ENCODE results near the gene LLGL1.

The LLGL1 gene

GRCh38 chr17:18270046-18270931 is 44.9 kb downstream of the LLGL1 start:
- H3K4me3 ChIP-seq (ENCODE audit: low read length in 2 of 2) = no peak overlapping the region

DNA sequence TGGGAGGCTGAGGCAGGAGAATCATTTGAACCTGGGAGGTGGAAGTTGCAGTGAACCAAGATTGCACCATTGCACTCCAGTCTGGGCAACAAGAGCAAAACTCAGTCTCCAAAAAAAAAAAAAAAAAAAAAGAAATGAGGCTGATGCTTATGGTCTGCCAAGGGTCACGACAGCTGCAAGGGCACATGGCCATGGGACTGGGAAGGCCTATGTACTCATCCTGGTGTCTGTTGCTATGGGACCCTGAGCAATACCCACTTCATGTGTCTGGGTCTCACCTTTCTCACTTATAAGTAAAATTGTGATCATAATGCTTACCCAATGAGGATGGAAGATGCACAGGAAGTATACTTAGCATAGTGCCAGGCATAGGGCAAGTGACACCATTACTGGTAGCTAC is 51.6 kb downstream of the LLGL1 start:
- H3K27ac ChIP-seq (ENCODE audit: low read length) = no peak overlapping the region
- no peaks in the 10 kb centered on the region for H3K4me1 ChIP-seq (ENCODE audit: control insufficient read depth, insufficient read depth, low read length)
- H3K9me3 ChIP-seq (ENCODE audit: control insufficient read depth in 2 of 2, low read length in 2 of 2) = no peaks in the 10 kb centered on the region
- no peak overlapping the region for H3K9ac ChIP-seq (ENCODE audit: low read length in 2 of 2)
- no peak overlapping the region for H3K4me3 ChIP-seq (ENCODE audit: low read length in 2 of 2)
- peaks cover 37 to 41% of the 10 kb centered on the region in 2 donors for H3K36me3 ChIP-seq (ENCODE audit: control insufficient read depth in 2 of 2, insufficient read depth in 2 of 2, low read length in 2 of 2)
- no peaks in the 10 kb centered on the region for H3K27me3 ChIP-seq (ENCODE audit: control insufficient read depth in 1 of 2, insufficient read depth in 2 of 2, low read length in 2 of 2)

More at GRCh38 chr17:18270046-18270931, 44.9 kb downstream of the LLGL1 start:
- H3K9ac ChIP-seq (ENCODE audit: low read length in 2 of 2) = no peak overlapping the region
- no peaks in the 10 kb centered on the region for H3K27me3 ChIP-seq (ENCODE audit: control insufficient read depth in 1 of 2, insufficient read depth in 2 of 2, low read length in 2 of 2)
- no peaks in the 10 kb centered on the region for H3K4me1 ChIP-seq (ENCODE audit: control insufficient read depth, insufficient read depth, low read length)
- peaks cover 5 to 6% of the 10 kb centered on the region in 2 donors for H3K36me3 ChIP-seq (ENCODE audit: control insufficient read depth in 2 of 2, insufficient read depth in 2 of 2, low read length in 2 of 2)
- H3K27ac ChIP-seq (ENCODE audit: low read length) = no peak overlapping the region
- no peaks in the 10 kb centered on the region for H3K9me3 ChIP-seq (ENCODE audit: control insufficient read depth in 2 of 2, low read length in 2 of 2)

GRCh38 chr17:18278867-18279266 is 53.4 kb downstream of the LLGL1 start:
- Histone ChIP-seq H3K4me3 (ENCODE audit: low read length in 2 of 2) (no peak overlapping the region), H3K27ac (ENCODE audit: low read length) (no peak overlapping the region), H3K9ac (ENCODE audit: low read length in 2 of 2) (no peak overlapping the region), H3K36me3 (ENCODE audit: control insufficient read depth in 2 of 2, insufficient read depth in 2 of 2, low read length in 2 of 2) (peaks cover 49 to 55% of the 10 kb centered on the region in 2 donors), H3K9me3 (ENCODE audit: control insufficient read depth in 2 of 2, low read length in 2 of 2) (no peaks in the 10 kb centered on the region), H3K27me3 (ENCODE audit: control insufficient read depth in 1 of 2, insufficient read depth in 2 of 2, low read length in 2 of 2) (no peaks in the 10 kb centered on the region), H3K4me1 (ENCODE audit: control insufficient read depth, insufficient read depth, low read length) (no peaks in the 10 kb centered on the region)

- Histone ChIP-seq H3K36me3 (ENCODE audit: control insufficient read depth in 2 of 2, insufficient read depth in 2 of 2, low read length in 2 of 2) (peaks cover 51 to 59% of the 10 kb centered on the region in 2 donors), H3K4me3 (ENCODE audit: low read length in 2 of 2) (no peak overlapping the region), H3K27ac (ENCODE audit: low read length) (no peak overlapping the region), H3K27me3 (ENCODE audit: control insufficient read depth in 1 of 2, insufficient read depth in 2 of 2, low read length in 2 of 2) (no peaks in the 10 kb centered on the region), H3K9me3 (ENCODE audit: control insufficient read depth in 2 of 2, low read length in 2 of 2) (no peaks in the 10 kb centered on the region), H3K4me1 (ENCODE audit: control insufficient read depth, insufficient read depth, low read length) (no peaks in the 10 kb centered on the region), H3K9ac (ENCODE audit: low read length in 2 of 2) (no peak overlapping the region)
Measured at GRCh38 chr17:18280249-18280648, 54.8 kb downstream of the LLGL1 start.

DNA sequence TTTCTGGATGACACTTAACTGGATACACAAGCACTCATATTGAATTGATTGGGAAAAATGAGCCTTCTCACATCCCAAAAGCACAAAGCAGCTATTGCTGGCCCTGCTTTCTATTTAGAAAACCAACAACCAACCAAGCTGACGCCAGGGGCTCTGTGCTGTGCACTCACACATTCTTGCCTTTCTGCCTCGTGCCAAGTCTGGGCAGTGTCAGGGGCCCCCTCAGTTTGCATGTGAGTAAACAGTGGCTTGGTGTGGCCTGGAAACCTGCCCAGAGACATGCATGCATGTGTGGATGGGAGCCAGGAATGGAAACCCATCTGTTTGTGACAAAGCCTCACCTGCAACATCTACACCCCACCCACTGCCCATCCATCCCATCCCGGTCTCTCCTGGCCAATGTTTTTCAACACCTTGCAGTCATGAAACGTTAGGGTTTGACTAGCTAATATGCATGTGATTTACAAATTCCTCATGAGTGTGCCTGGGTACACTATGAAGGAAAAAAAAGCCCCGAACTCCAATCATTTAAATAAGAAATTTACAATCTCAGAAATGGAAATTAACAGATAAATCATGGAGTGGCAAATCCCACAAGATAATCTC is 55.4 kb downstream of the LLGL1 start:
- Histone ChIP-seq H3K4me3 (ENCODE audit: low read length in 2 of 2) (no peak overlapping the region), H3K27ac (ENCODE audit: low read length) (no peak overlapping the region), H3K9ac (ENCODE audit: low read length in 2 of 2) (no peak overlapping the region), H3K36me3 (ENCODE audit: control insufficient read depth in 2 of 2, insufficient read depth in 2 of 2, low read length in 2 of 2) (peaks cover 57 to 62% of the 10 kb centered on the region in 2 donors), H3K4me1 (ENCODE audit: control insufficient read depth, insufficient read depth, low read length) (no peaks in the 10 kb centered on the region), H3K27me3 (ENCODE audit: control insufficient read depth in 1 of 2, insufficient read depth in 2 of 2, low read length in 2 of 2) (no peaks in the 10 kb centered on the region), H3K9me3 (ENCODE audit: control insufficient read depth in 2 of 2, low read length in 2 of 2) (no peaks in the 10 kb centered on the region)

- peaks cover 51 to 54% of the 10 kb centered on the region in 2 donors for H3K36me3 ChIP-seq (ENCODE audit: control insufficient read depth in 2 of 2, insufficient read depth in 2 of 2, low read length in 2 of 2)
Measured at GRCh38 chr17:18281788-18282187, 56.4 kb downstream of the LLGL1 start.

DNA sequence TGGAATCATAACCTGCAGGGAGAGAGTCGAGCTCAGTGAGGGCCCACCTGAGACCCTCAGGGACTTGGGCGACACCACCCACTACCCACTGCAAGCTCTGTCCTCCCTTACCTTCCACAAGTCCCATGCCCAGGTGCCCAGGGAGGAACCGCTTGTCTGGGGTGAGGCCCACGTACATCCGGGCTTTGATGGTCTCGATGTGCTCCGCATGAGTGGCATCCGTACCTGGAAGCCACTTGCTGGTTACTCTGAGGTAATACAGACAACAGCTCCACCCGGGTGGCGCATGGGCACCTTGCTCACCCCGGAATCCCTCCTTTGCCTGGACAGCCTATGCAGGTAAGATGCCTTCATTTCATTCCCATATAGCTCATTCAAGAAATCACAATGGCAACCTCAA is 59.9 kb downstream of the LLGL1 start:
- Histone ChIP-seq H3K27ac (ENCODE audit: low read length) (no peak overlapping the region), H3K9ac (ENCODE audit: low read length in 2 of 2) (no peak overlapping the region), H3K27me3 (ENCODE audit: control insufficient read depth in 1 of 2, insufficient read depth in 2 of 2, low read length in 2 of 2) (no peaks in the 10 kb centered on the region), H3K36me3 (ENCODE audit: control insufficient read depth in 2 of 2, insufficient read depth in 2 of 2, low read length in 2 of 2) (peaks cover 48 to 61% of the 10 kb centered on the region in 2 donors), H3K9me3 (ENCODE audit: control insufficient read depth in 2 of 2, low read length in 2 of 2) (no peaks in the 10 kb centered on the region), H3K4me1 (ENCODE audit: control insufficient read depth, insufficient read depth, low read length) (no peaks in the 10 kb centered on the region), H3K4me3 (ENCODE audit: low read length in 2 of 2) (no peak overlapping the region)

More at GRCh38 chr17:18281788-18282187, 56.4 kb downstream of the LLGL1 start:
- H3K4me3 ChIP-seq (ENCODE audit: low read length in 2 of 2) = no peak overlapping the region
- H3K27ac ChIP-seq (ENCODE audit: low read length) = no peak overlapping the region
- H3K4me1 ChIP-seq (ENCODE audit: control insufficient read depth, insufficient read depth, low read length) = no peaks in the 10 kb centered on the region
- H3K27me3 ChIP-seq (ENCODE audit: control insufficient read depth in 1 of 2, insufficient read depth in 2 of 2, low read length in 2 of 2) = no peaks in the 10 kb centered on the region
- H3K9ac ChIP-seq (ENCODE audit: low read length in 2 of 2) = no peak overlapping the region
- H3K9me3 ChIP-seq (ENCODE audit: control insufficient read depth in 2 of 2, low read length in 2 of 2) = no peaks in the 10 kb centered on the region

DNA sequence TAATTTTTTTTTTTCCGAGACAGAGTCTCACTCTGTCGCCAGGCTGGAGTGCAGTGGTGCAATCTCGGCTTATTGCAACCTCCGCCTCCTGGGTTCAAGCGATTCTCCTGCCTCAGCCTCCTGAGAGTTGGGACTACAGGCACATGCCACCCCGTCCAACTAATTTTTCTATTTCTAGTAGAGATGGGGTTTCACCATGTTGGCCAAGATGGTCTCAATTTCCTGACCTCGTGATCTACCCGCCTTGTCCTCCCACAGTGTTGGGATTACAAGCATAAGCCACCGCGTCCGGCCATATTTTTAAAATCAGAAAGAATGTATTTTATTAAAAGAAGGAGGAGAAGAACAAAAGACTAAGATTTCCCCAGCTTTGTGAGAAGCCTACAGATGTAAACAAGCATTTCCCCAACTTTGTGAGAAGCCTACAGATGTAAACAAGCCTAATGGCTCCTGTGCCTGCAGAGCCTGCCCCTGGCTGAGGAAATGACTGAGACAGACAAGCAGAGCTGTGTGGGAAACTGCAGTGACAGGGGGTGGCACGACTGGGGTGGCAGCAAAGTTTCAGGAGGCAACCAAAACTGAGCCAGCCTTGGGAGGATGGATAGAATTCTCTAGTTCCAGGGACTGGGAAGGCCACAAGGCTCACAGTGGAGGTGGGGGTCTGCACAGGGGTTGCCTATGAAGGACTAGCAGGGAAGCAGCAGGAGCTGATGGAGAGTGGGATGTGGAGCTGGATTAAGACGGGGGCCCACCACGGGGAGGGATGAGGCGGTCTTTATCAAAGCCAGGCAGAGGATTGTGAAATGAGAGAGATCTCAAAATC is 66.5 kb downstream of the LLGL1 start:
- no peak overlapping the region for H3K4me3 ChIP-seq (ENCODE audit: low read length in 2 of 2)
- peaks cover 41 to 43% of the 10 kb centered on the region in 2 donors for H3K36me3 ChIP-seq (ENCODE audit: control insufficient read depth in 2 of 2, insufficient read depth in 2 of 2, low read length in 2 of 2)
- no peak overlapping the region for H3K9ac ChIP-seq (ENCODE audit: low read length in 2 of 2)
- H3K4me1 ChIP-seq (ENCODE audit: control insufficient read depth, insufficient read depth, low read length) = no peaks in the 10 kb centered on the region
- no peaks in the 10 kb centered on the region for H3K27me3 ChIP-seq (ENCODE audit: control insufficient read depth in 1 of 2, insufficient read depth in 2 of 2, low read length in 2 of 2)
- H3K27ac ChIP-seq (ENCODE audit: low read length) = no peak overlapping the region
- no peaks in the 10 kb centered on the region for H3K9me3 ChIP-seq (ENCODE audit: control insufficient read depth in 2 of 2, low read length in 2 of 2)

All from stomach smooth muscle (tissue), 2 donors.